Heart right ventricle (tissue), 16 donors: ENCODE results near the gene CNST. TPM values are rescaled to one million over a fixed set of nuclear protein-coding genes. Genes with fewer than 3 reads are reported as not detected.

Source experiments
- ATAC-seq, 8 donors: fragments of 200-7000 bp; cut with Tn5 transposase; one replicate each; pipeline ENCODE4 v1.9.1; 2020; ENCODE audit warnings: mild to moderate bottlenecking in 8 of 8, moderate library complexity in 8 of 8, moderate number of reproducible peaks in 1 of 8
- DNase-seq, 2 donors: peaks; one replicate each; pipeline ENCODE4 v3.0.0-alpha.2; 2020
- H3K27ac ChIP-seq, 10 donors: fragments of 200-600 bp; sonication (generic) in 2 of 10; one replicate each; pipeline versions ENCODE4 v1.5.0 to v1.8.0; 2020 to 2022; ENCODE audit warnings: mild to moderate bottlenecking in 3 of 10
- H3K27me3 ChIP-seq, 7 donors: fragments of 200-600 bp; one replicate each; pipeline ENCODE4 v1.8.0; 2021 to 2022; ENCODE audit warnings: mild to moderate bottlenecking in 2 of 7
- H3K36me3 ChIP-seq, 9 donors: fragments of 200-600 bp; sonication (generic) in 1 of 9; one replicate each; pipeline versions ENCODE4 v1.5.0 to v1.8.0; 2020 to 2022; ENCODE audit warnings: mild to moderate bottlenecking in 2 of 9
- H3K4me1 ChIP-seq, 9 donors: fragments of 200-600 bp; sonication (generic) in 1 of 9; one replicate each; pipeline versions ENCODE4 v1.5.0 to v1.8.0; 2020 to 2022; ENCODE audit warnings: mild to moderate bottlenecking in 4 of 9
- H3K4me3 ChIP-seq, 10 donors: fragments of 200-600 bp; sonication (generic) in 2 of 10; one replicate each; pipeline versions ENCODE4 v1.5.0 to v1.8.0; 2020 to 2022; ENCODE audit warnings: mild to moderate bottlenecking in 7 of 10, moderate library complexity in 2 of 10
- H3K9me3 ChIP-seq, 11 donors: fragments of 200-600 bp in 10 of 11; sonication (generic) in 2 of 11; one replicate each; pipeline versions ENCODE4 v1.5.0 to v1.8.0; 2013 to 2022; ENCODE audit warnings: mild to moderate bottlenecking in 2 of 11, control low read depth in 1 of 11, moderate library complexity in 1 of 11
- WGBS, 2 donors: extraction: QIAGEN DNeasy Blood & Tissue Kit; methylation state at CpG; one replicate each; pipeline ENCODE4 v1.1.7; 2013; ENCODE audit warnings: inconsistent platforms in 1 of 2; 5-methylcytosine and 5-hydroxymethylcytosine counted together
- intact Hi-C, 10 donors: fragments of 100-400 bp; cut with DNase I; formaldehyde crosslinking; loops; one replicate each; pipeline versions ENCODE4 v1.11.1 to v1.14.2; 2022
- polyA plus RNA-seq, 2 donors: library from polyadenylated mRNA; stranded (reverse); fragments of 200-250 nt; gene quantifications; one replicate each; pipeline ENCODE4 v1.2.3, GENCODE V29; 2013
- total RNA-seq, 10 donors: library from RNA; stranded (reverse); fragmentation: NEBNext Ultra II Directional in 3 of 10; extraction: Animal tissue kit (Norgen Biotek cat#: 25700) in 3 of 10; gene quantifications; one replicate each; pipeline versions ENCODE4 v1.2.1 to v1.2.4, GENCODE V29; 2021 to 2023
- TF ChIP-seq, protein P1 (sequence below), 9 donors: fragments of 200-600 bp; sonication (generic) in 2 of 9; IDR thresholded peaks; one replicate each; pipeline versions ENCODE4 v1.5.0 to v1.8.0; 2021 to 2022; ENCODE audit warnings: antibody characterized with exemption in 9 of 9, mild to moderate bottlenecking in 5 of 9, moderate library complexity in 1 of 9
- donor health status: Arrhythmogenic right ventricular cardiomyopathy.
- donor health status: ischemic (EF 13 %, LVEDD 7.1; RV severe dilation, severe dysfunction).
- donor health status: healthy with polysubstance abuse.
- donor health status: DM: no; HTN: yes; CAD: no.
- donor health status: DM: no; HTN: no; CAD: no.
- donor health status: ischemic (EF 25% LVEDD 6.9; RV normal size, moderate dysfunction).
- donor health status: ischemic (EF 25% LVEDD 5.7; RV mildly dilated, moderate dysfunction).
- donor health status: healthy.
- donor health status: DM: yes; HTN: yes; CAD: no.
- donor health status: Ischemic cardiomyopathy.
- donor health status: ischemic (EF 35%, LVEDD 5.7; RV mildly dilated, moderate dysfunction).
- donor health status: nonischemic (EF 11% LVEDD 7.7; RV severe dilation, severe dysfunction).
- donor health status: DM: yes; HTN: yes; CAD: no.
- donor health status: PGD.
- donor health status: ischemic (EF 29% LVEDD 5.4; RV normal size, mild dysfunction).
- donor health status: nonischemic (EF 23%, LVEDD 6.1; RV moderate dilation, normal function).

Gene CNST
- total and polyA plus RNA-seq, 12 donors = 5.6 to 24.4 (median 14.7) TPM

DNA sequence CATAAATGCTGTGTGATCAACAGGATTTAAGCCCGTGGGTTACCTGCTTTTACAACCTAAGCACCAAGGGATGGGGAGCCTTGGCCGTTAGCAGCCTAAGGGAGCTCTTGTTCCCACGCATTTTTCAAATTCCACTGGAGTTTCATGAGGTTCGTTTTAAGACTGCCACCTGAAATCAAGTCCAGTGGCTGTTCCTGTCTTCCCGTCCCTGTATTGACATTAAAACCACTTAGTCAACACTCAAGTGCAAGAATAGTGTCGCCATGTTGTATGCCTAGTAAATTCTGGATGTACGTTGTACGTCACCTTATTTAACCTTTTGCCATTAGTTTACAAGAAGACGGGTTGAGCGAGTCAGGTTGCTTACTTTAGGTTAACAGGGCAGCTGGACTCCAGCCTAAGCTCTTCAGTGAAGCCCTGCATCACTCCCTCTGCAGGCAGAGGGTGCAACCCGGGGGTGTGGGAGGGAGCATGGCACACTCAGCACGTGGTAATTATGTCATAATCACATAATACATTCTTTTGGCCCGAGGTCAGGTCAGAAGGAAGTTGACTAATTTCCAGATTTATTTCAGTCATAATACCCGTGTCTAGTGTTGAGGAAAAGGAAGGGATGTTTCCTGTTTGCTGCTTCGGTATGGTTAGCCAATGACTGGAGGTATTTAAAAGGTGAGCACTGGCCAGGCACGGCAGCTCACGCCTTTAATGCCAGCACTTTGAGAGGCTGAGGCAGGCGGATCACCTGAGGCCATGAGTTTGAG is 42.5 kb downstream of the CNST start:
- TF ChIP-seq, protein P1, sequence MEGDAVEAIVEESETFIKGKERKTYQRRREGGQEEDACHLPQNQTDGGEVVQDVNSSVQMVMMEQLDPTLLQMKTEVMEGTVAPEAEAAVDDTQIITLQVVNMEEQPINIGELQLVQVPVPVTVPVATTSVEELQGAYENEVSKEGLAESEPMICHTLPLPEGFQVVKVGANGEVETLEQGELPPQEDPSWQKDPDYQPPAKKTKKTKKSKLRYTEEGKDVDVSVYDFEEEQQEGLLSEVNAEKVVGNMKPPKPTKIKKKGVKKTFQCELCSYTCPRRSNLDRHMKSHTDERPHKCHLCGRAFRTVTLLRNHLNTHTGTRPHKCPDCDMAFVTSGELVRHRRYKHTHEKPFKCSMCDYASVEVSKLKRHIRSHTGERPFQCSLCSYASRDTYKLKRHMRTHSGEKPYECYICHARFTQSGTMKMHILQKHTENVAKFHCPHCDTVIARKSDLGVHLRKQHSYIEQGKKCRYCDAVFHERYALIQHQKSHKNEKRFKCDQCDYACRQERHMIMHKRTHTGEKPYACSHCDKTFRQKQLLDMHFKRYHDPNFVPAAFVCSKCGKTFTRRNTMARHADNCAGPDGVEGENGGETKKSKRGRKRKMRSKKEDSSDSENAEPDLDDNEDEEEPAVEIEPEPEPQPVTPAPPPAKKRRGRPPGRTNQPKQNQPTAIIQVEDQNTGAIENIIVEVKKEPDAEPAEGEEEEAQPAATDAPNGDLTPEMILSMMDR (IDR thresholded peaks at IDR 0.05) = peak in 7 of 9 donors; percentile 8 to 57 (median 47)
- peak overlapping the region in 9 of 10 donors; percentile 49 to 77 (median 71) for H3K27ac ChIP-seq

DNA sequence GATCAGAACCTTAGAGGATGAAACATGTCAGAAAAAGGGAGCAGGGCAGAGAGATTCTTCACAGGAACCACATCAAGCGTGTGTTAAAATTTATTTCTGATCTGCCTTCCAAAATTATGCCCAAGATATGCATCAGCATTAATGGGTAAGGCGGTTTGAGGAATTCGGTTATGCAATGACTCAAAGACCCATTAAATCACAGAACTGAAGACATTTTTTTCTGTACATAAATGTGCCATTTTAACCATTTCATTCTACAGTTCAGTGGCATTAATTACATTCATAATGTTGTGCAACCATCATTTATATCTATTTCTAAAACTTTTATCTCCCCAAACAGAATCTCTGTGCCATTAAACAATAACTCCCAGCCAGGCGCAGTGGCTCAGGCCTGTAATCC is 43.4 kb downstream of the CNST start:
- peaks cover 0 to 57% (median 29%) of the 10 kb centered on the region in 9 donors for H3K4me1 ChIP-seq
- H3K27ac ChIP-seq = peak overlapping the region in 8 of 10 donors; percentile 49 to 77 (median 71)
- H3K36me3 ChIP-seq = no peaks in the 10 kb centered on the region
- WGBS, 2 donors = 87 to 89% methylated on average over 4 of the region's 4 CpGs
- intact Hi-C loops = loop anchor here in 5 of 10 donors (2.0 to 5.0 kb wide), 3 partner anchors 37 to 43 kb away; partner anchors contain the start of genes CNST (in 4 of the 5) and TFB2M (in 4 of the 5)
- TF ChIP-seq, protein P1 (IDR thresholded peaks at IDR 0.05) = no peak
- no peak overlapping the region for H3K4me3 ChIP-seq
- H3K9me3 ChIP-seq = no peaks in the 10 kb centered on the region
- DNase-seq (no peak), ATAC-seq (no peak)
- H3K27me3 ChIP-seq = no peaks in the 10 kb centered on the region

More for the DNA sequence above, 42.5 kb downstream of the CNST start:
- no peak overlapping the region for H3K4me3 ChIP-seq
- peak; percentile 54 to 76 for DNase-seq
- peak; percentile 87 to 98 (median 94) for ATAC-seq
- no peaks in the 10 kb centered on the region for H3K9me3 ChIP-seq
- no peaks in the 10 kb centered on the region for H3K27me3 ChIP-seq
- no peaks in the 10 kb centered on the region for H3K36me3 ChIP-seq
- peaks cover 0 to 57% (median 29%) of the 10 kb centered on the region in 9 donors for H3K4me1 ChIP-seq
- WGBS, 2 donors = 33 to 38% methylated on average over 18 of the region's 18 CpGs
- intact Hi-C loops = loop anchor here in 4 of 10 donors (2.0 to 5.0 kb wide), 3 partner anchors 36 to 42 kb away; partner anchors contain the start of genes CNST (in 3 of the 4) and TFB2M (in 3 of the 4)

GRCh38 chr1:246613096-246613758 is 47.0 kb downstream of the CNST start:
- Histone ChIP-seq H3K36me3 (no peaks in the 10 kb centered on the region), H3K4me3 (no peak overlapping the region), H3K4me1 (peaks cover 0 to 68% (median 38%) of the 10 kb centered on the region in 9 donors), H3K27ac (no peak overlapping the region), H3K27me3 (no peaks in the 10 kb centered on the region), H3K9me3 (no peaks in the 10 kb centered on the region)
- ATAC-seq (no peak), DNase-seq (no peak)
- 76 to 78% methylated on average over 6 of the region's 6 CpGs for WGBS, 2 donors
- TF ChIP-seq, protein P1 (IDR thresholded peaks at IDR 0.05) = no peak
- intact Hi-C loops = loop anchor here in 1 of 10 donors (5.0 kb wide), 1 partner anchor 46 kb away; the partner anchor contains the start of genes CNST and TFB2M

- intact Hi-C loops = loop anchor here in 1 of 10 donors (5.0 kb wide), 1 partner anchor 50 kb away; the partner anchor contains the start of genes CNST and TFB2M
- no peaks in the 10 kb centered on the region for H3K9me3 ChIP-seq
- DNase-seq (no peak), ATAC-seq (no peak)
- no peaks in the 10 kb centered on the region for H3K27me3 ChIP-seq
- H3K4me1 ChIP-seq = peaks cover 0 to 33% (median 15%) of the 10 kb centered on the region in 9 donors
- peak overlapping the region in 7 of 10 donors; percentile 15 to 67 (median 33) for H3K27ac ChIP-seq
- TF ChIP-seq, protein P1 (IDR thresholded peaks at IDR 0.05) = no peak
- H3K4me3 ChIP-seq = no peak overlapping the region
- H3K36me3 ChIP-seq = peaks cover 0 to 13% (median 0%) of the 10 kb centered on the region in 9 donors
These were observed 50.9 kb downstream of the CNST start for GRCh38 chr1:246617156-246617555.
